Measurements from ENCODE around the gene LRP3. TPM values are rescaled to one million over a fixed set of nuclear protein-coding genes. Genes with fewer than 3 reads are reported as not detected.

Gene LRP3
- total RNA-seq, 8 experiments from 2014 or later = 9.1 to 29.2 (median 24.0) TPM

GRCh38 chr19:33198169-33198568 is 4.0 kb downstream of the LRP3 start:
- H3K4me1 ChIP-seq (replicated peaks in 1 of 2) = peaks cover 10 to 14% of the 10 kb centered on the region in 2 donors
- ATAC-seq (replicated peaks in 6 of 8) = no peak
- H3K27ac ChIP-seq = no peak overlapping the region
- WGBS, 10 experiments = 80 to 100% (median 93%) methylated on average over 1 to 3 of the region's 7 CpGs; no CpG with 5 or more reads in 7 of the 10 experiments
- in situ Hi-C loops (cut with MboI; ENCODE audit: low pct_unique_long_range_greater_than_20kb in 2 of 9, low sequenced_read_pairs in 9 of 9, unreplicated experiment in 9 of 9) = no loop called here
- H3K4me3 ChIP-seq = no peak overlapping the region

GRCh38 chr19:33199441-33200265 is 5.5 kb downstream of the LRP3 start:
- in situ Hi-C loops (cut with MboI; ENCODE audit: low pct_unique_long_range_greater_than_20kb in 2 of 9, low sequenced_read_pairs in 9 of 9, unreplicated experiment in 9 of 9) = no loop called here
- 43 to 100% (median 78%) methylated on average over 1 to 3 of the region's 8 CpGs; no CpG with 5 or more reads in 4 of the 10 experiments for WGBS, 10 experiments
- H3K27ac ChIP-seq = peak overlapping the region in 1 of 2 donors; percentile 11
- no peak overlapping the region for H3K4me3 ChIP-seq
- no peak for ATAC-seq (replicated peaks in 6 of 8)
- H3K4me1 ChIP-seq (replicated peaks in 1 of 2) = peaks cover 5 to 7% of the 10 kb centered on the region in 2 donors

GRCh38 chr19:33201473-33201872 is 7.3 kb downstream of the LRP3 start:
- 63 to 100% (median 100%) methylated on average over 1 to 3 of the region's 6 CpGs; no CpG with 5 or more reads in 6 of the 10 experiments for WGBS, 10 experiments
- H3K27ac ChIP-seq = no peak overlapping the region
- in situ Hi-C loops (cut with MboI; ENCODE audit: low pct_unique_long_range_greater_than_20kb in 2 of 9, low sequenced_read_pairs in 9 of 9, unreplicated experiment in 9 of 9) = no loop called here

GRCh38 chr19:33201886-33202545 is 7.9 kb downstream of the LRP3 start:
- WGBS, 10 experiments = 40 to 100% (median 97%) methylated on average over 1 to 3 of the region's 15 CpGs; no CpG with 5 or more reads in 2 of the 10 experiments

More at GRCh38 chr19:33201473-33201872, 7.3 kb downstream of the LRP3 start:
- ATAC-seq (replicated peaks in 6 of 8) = no peak
- H3K4me3 ChIP-seq = no peak overlapping the region
- no peaks in the 10 kb centered on the region for H3K4me1 ChIP-seq (replicated peaks in 1 of 2)

GRCh38 chr19:33202546-33203507 is 8.7 kb downstream of the LRP3 start:
- in situ Hi-C loops (cut with MboI; ENCODE audit: low pct_unique_long_range_greater_than_20kb in 2 of 9, low sequenced_read_pairs in 9 of 9, unreplicated experiment in 9 of 9) = no loop called here
- H3K4me3 ChIP-seq = no peak overlapping the region

More at GRCh38 chr19:33201886-33202545, 7.9 kb downstream of the LRP3 start:
- H3K27ac ChIP-seq = no peak overlapping the region
- H3K4me3 ChIP-seq = no peak overlapping the region
- no peaks in the 10 kb centered on the region for H3K4me1 ChIP-seq (replicated peaks in 1 of 2)
- in situ Hi-C loops (cut with MboI; ENCODE audit: low pct_unique_long_range_greater_than_20kb in 2 of 9, low sequenced_read_pairs in 9 of 9, unreplicated experiment in 9 of 9) = no loop called here
- ATAC-seq (replicated peaks in 6 of 8) = no peak

GRCh38 chr19:33203529-33203928 is 9.4 kb downstream of the LRP3 start:
- ATAC-seq (replicated peaks in 6 of 8) = no peak
- Histone ChIP-seq H3K4me3 (no peak overlapping the region), H3K4me1 (replicated peaks in 1 of 2) (no peaks in the 10 kb centered on the region), H3K27ac (no peak overlapping the region)
- WGBS, 10 experiments = 60 to 100% (median 100%) methylated on average over 1 to 3 of the region's 6 CpGs; no CpG with 5 or more reads in 5 of the 10 experiments
- in situ Hi-C loops (cut with MboI; ENCODE audit: low pct_unique_long_range_greater_than_20kb in 2 of 9, low sequenced_read_pairs in 9 of 9, unreplicated experiment in 9 of 9) = no loop called here

More at GRCh38 chr19:33202546-33203507, 8.7 kb downstream of the LRP3 start:
- 20 to 100% (median 70%) methylated on average over 1 to 6 of the region's 27 CpGs; no CpG with 5 or more reads in 2 of the 10 experiments for WGBS, 10 experiments
- Histone ChIP-seq H3K27ac (no peak overlapping the region), H3K4me1 (replicated peaks in 1 of 2) (no peaks in the 10 kb centered on the region)
- no peak for ATAC-seq (replicated peaks in 6 of 8)

GRCh38 chr19:33204136-33204973 is 10.2 kb downstream of the LRP3 start:
- Histone ChIP-seq H3K27ac (no peak overlapping the region), H3K4me1 (replicated peaks in 1 of 2) (no peaks in the 10 kb centered on the region), H3K4me3 (no peak overlapping the region)
- WGBS, 10 experiments = 88 to 100% (median 94%) methylated on average over 1 to 5 of the region's 32 CpGs; no CpG with 5 or more reads in 7 of the 10 experiments
- in situ Hi-C loops (cut with MboI; ENCODE audit: low pct_unique_long_range_greater_than_20kb in 2 of 9, low sequenced_read_pairs in 9 of 9, unreplicated experiment in 9 of 9) = no loop called here
- peak in 1 of 8 experiments; percentile 3 for ATAC-seq (replicated peaks in 6 of 8)

- no peaks in the 10 kb centered on the region for H3K4me1 ChIP-seq (replicated peaks in 1 of 2)
- in situ Hi-C loops (cut with MboI; ENCODE audit: low pct_unique_long_range_greater_than_20kb in 2 of 9, low sequenced_read_pairs in 9 of 9, unreplicated experiment in 9 of 9) = no loop called here
- no peak overlapping the region for H3K27ac ChIP-seq
- no peak for ATAC-seq (replicated peaks in 6 of 8)
- 80 to 92% (median 87%) methylated on average over 2 to 5 of the region's 27 CpGs; no CpG with 5 or more reads in 7 of the 10 experiments for WGBS, 10 experiments
- no peak overlapping the region for H3K4me3 ChIP-seq
Observed at GRCh38 chr19:33205110-33205509, 11.0 kb downstream of the LRP3 start.

- in situ Hi-C loops (cut with MboI; ENCODE audit: low pct_unique_long_range_greater_than_20kb in 2 of 9, low sequenced_read_pairs in 9 of 9, unreplicated experiment in 9 of 9) = no loop called here
- WGBS, 10 experiments = 96 to 100% (median 96%) methylated on average over 4 to 5 of the region's 64 CpGs; no CpG with 5 or more reads in 7 of the 10 experiments
Observed at GRCh38 chr19:33205531-33206260, 11.6 kb downstream of the LRP3 start.

GRCh38 chr19:33206261-33207039 is 12.3 kb downstream of the LRP3 start:
- WGBS, 10 experiments = 96 to 98% methylated on average over 4 to 8 of the region's 38 CpGs; no CpG with 5 or more reads in 8 of the 10 experiments
- no peak overlapping the region for H3K27ac ChIP-seq
- ATAC-seq (replicated peaks in 6 of 8) = peak in 2 of 8 experiments; percentile 37 to 39
- no peaks in the 10 kb centered on the region for H3K4me1 ChIP-seq (replicated peaks in 1 of 2)
- in situ Hi-C loops (cut with MboI; ENCODE audit: low pct_unique_long_range_greater_than_20kb in 2 of 9, low sequenced_read_pairs in 9 of 9, unreplicated experiment in 9 of 9) = no loop called here
- no peak overlapping the region for H3K4me3 ChIP-seq

More at GRCh38 chr19:33205531-33206260, 11.6 kb downstream of the LRP3 start:
- Histone ChIP-seq H3K4me3 (no peak overlapping the region), H3K27ac (no peak overlapping the region), H3K4me1 (replicated peaks in 1 of 2) (no peaks in the 10 kb centered on the region)
- ATAC-seq (replicated peaks in 6 of 8) = no peak

Data from motor neuron (in vitro differentiated cells).